Activated T-helper 2 cell treated with anti-CD3 and anti-CD28 coated beads, Interferon-gamma antibody, Interleukin-2, Interleukin-4, amounts not matched to agents 10 μg/mL and 5 μg/mL and 100 μg/mL, durations not matched to agents 14 hours and 24 hours and 36 hours (primary cell): ENCODE data around the gene BTK. TPM values are rescaled to one million over a fixed set of nuclear protein-coding genes. Genes with fewer than 3 reads are reported as not detected.

ENCODE experiments used
- DNase-seq: peaks from one replicate; pipeline ENCODE4 v3.0.0; 2021; ENCODE audit warnings: low spot score
- H3K27ac Mint-ChIP-seq: one replicate; pipeline ENCODE4 v1.8.0; 2021; ENCODE audit warnings: mixed read lengths
- H3K27me3 Mint-ChIP-seq: one replicate; pipeline ENCODE4 v1.8.0; 2021; ENCODE audit warnings: low read depth, mixed read lengths
- H3K36me3 Mint-ChIP-seq: one replicate; pipeline ENCODE4 v1.8.0; 2021; ENCODE audit warnings: low read depth, mixed read lengths
- H3K4me1 Mint-ChIP-seq: one replicate; pipeline ENCODE4 v1.8.0; 2021; ENCODE audit warnings: low read depth, mixed read lengths
- H3K4me3 Mint-ChIP-seq: one replicate; pipeline ENCODE4 v1.8.0; 2021; ENCODE audit warnings: low read depth, mild to moderate bottlenecking, moderate library complexity, mixed read lengths
- H3K9me3 Mint-ChIP-seq: one replicate; pipeline ENCODE4 v1.8.0; 2021; ENCODE audit warnings: mixed read lengths
- intact Hi-C: fragments of 100-400 bp; cut with micrococcal nuclease; formaldehyde crosslinking; loops from one replicate; pipeline ENCODE4 v1.15.1; 2023
- total RNA-seq: library from RNA; stranded (reverse); gene quantifications from 2 replicates; pipeline ENCODE4 v1.2.3, GENCODE V29; 2022

The BTK gene
- total RNA-seq, 1 donor from 2014 or later = 0.11 TPM

GRCh38 chrX:101388604-101389003, 2.6 kb upstream of the BTK start:
- no peak overlapping the region for H3K27ac Mint-ChIP-seq
- no peak for DNase-seq
- H3K9me3 Mint-ChIP-seq = no peaks in the 10 kb centered on the region
- peaks cover 27% of the 10 kb centered on the region for H3K36me3 Mint-ChIP-seq
- peaks cover 17% of the 10 kb centered on the region for H3K4me1 Mint-ChIP-seq
- no peaks in the 10 kb centered on the region for H3K27me3 Mint-ChIP-seq
- intact Hi-C loops = no loop called here
- no peak overlapping the region for H3K4me3 Mint-ChIP-seq

GRCh38 chrX:101386542-101386885, 523 bp upstream of the BTK start:
- Mint-ChIP-seq H3K36me3 (peaks cover 7% of the 10 kb centered on the region), H3K9me3 (no peaks in the 10 kb centered on the region), H3K27me3 (no peaks in the 10 kb centered on the region), H3K4me1 (peaks cover 10% of the 10 kb centered on the region), H3K4me3 (no peak overlapping the region), H3K27ac (no peak overlapping the region)
- no peak for DNase-seq
- intact Hi-C loops = no loop called here

GRCh38 chrX:101385026-101385684, 836 bp downstream of the BTK start:
- no peaks in the 10 kb centered on the region for H3K9me3 Mint-ChIP-seq
- intact Hi-C loops = no loop called here
- DNase-seq = no peak
- no peaks in the 10 kb centered on the region for H3K27me3 Mint-ChIP-seq
- H3K4me1 Mint-ChIP-seq = peaks cover 7% of the 10 kb centered on the region
- H3K4me3 Mint-ChIP-seq = no peak overlapping the region
- no peak overlapping the region for H3K27ac Mint-ChIP-seq
- no peaks in the 10 kb centered on the region for H3K36me3 Mint-ChIP-seq

GRCh38 chrX:101383679-101384205, 2.2 kb downstream of the BTK start:
- H3K27me3 Mint-ChIP-seq = no peaks in the 10 kb centered on the region
- peaks cover 7% of the 10 kb centered on the region for H3K4me1 Mint-ChIP-seq
- H3K9me3 Mint-ChIP-seq = no peaks in the 10 kb centered on the region
- DNase-seq = no peak
- intact Hi-C loops = no loop called here
- no peak overlapping the region for H3K27ac Mint-ChIP-seq
- H3K4me3 Mint-ChIP-seq = no peak overlapping the region
- no peaks in the 10 kb centered on the region for H3K36me3 Mint-ChIP-seq

- no peak overlapping the region for H3K4me3 Mint-ChIP-seq
- no peaks in the 10 kb centered on the region for H3K9me3 Mint-ChIP-seq
- H3K36me3 Mint-ChIP-seq = no peaks in the 10 kb centered on the region
- DNase-seq = no peak
- intact Hi-C loops = no loop called here
- H3K27ac Mint-ChIP-seq = no peak overlapping the region
- peaks cover 6% of the 10 kb centered on the region for H3K27me3 Mint-ChIP-seq
- H3K4me1 Mint-ChIP-seq = no peaks in the 10 kb centered on the region
Measured at GRCh38 chrX:101377547-101377946, 8.4 kb downstream of the BTK start.

GRCh38 chrX:101370888-101371504, 15.0 kb downstream of the BTK start:
- H3K4me1 Mint-ChIP-seq = peaks cover 5% of the 10 kb centered on the region
- no peak overlapping the region for H3K4me3 Mint-ChIP-seq
- intact Hi-C loops = no loop called here
- no peaks in the 10 kb centered on the region for H3K36me3 Mint-ChIP-seq
- H3K9me3 Mint-ChIP-seq = no peaks in the 10 kb centered on the region
- peaks cover 6% of the 10 kb centered on the region for H3K27me3 Mint-ChIP-seq
- DNase-seq = no peak
- H3K27ac Mint-ChIP-seq = no peak overlapping the region

- H3K9me3 Mint-ChIP-seq = no peaks in the 10 kb centered on the region
Measured at GRCh38 chrX:101369687-101370086, 16.3 kb downstream of the BTK start.

GRCh38 chrX:101368800-101369199, 17.2 kb downstream of the BTK start:
- H3K9me3 Mint-ChIP-seq = no peaks in the 10 kb centered on the region
- H3K4me3 Mint-ChIP-seq = no peak overlapping the region
- H3K36me3 Mint-ChIP-seq = no peaks in the 10 kb centered on the region
- peaks cover 5% of the 10 kb centered on the region for H3K4me1 Mint-ChIP-seq
- peaks cover 4% of the 10 kb centered on the region for H3K27me3 Mint-ChIP-seq
- intact Hi-C loops = no loop called here
- DNase-seq = no peak
- no peak overlapping the region for H3K27ac Mint-ChIP-seq

More at GRCh38 chrX:101369687-101370086, 16.3 kb downstream of the BTK start:
- no peak overlapping the region for H3K4me3 Mint-ChIP-seq
- peaks cover 4% of the 10 kb centered on the region for H3K27me3 Mint-ChIP-seq
- intact Hi-C loops = no loop called here
- H3K27ac Mint-ChIP-seq = no peak overlapping the region
- peaks cover 5% of the 10 kb centered on the region for H3K4me1 Mint-ChIP-seq
- no peak for DNase-seq
- no peaks in the 10 kb centered on the region for H3K36me3 Mint-ChIP-seq

- DNase-seq = no peak
- H3K9me3 Mint-ChIP-seq = no peaks in the 10 kb centered on the region
- intact Hi-C loops = no loop called here
- no peaks in the 10 kb centered on the region for H3K36me3 Mint-ChIP-seq
- H3K4me3 Mint-ChIP-seq = no peak overlapping the region
- no peak overlapping the region for H3K27ac Mint-ChIP-seq
- peaks cover 4% of the 10 kb centered on the region for H3K27me3 Mint-ChIP-seq
- H3K4me1 Mint-ChIP-seq = no peaks in the 10 kb centered on the region
Measured at GRCh38 chrX:101365301-101365795, 20.6 kb downstream of the BTK start.

GRCh38 chrX:101362757-101363156, 23.2 kb downstream of the BTK start:
- Mint-ChIP-seq H3K4me3 (no peak overlapping the region), H3K36me3 (no peaks in the 10 kb centered on the region), H3K27me3 (no peaks in the 10 kb centered on the region), H3K27ac (no peak overlapping the region), H3K4me1 (peaks cover 3% of the 10 kb centered on the region), H3K9me3 (no peaks in the 10 kb centered on the region)
- no peak for DNase-seq
- intact Hi-C loops = no loop called here

GRCh38 chrX:101362116-101362515, 23.9 kb downstream of the BTK start:
- intact Hi-C loops = no loop called here

GRCh38 chrX:101360390-101360789, 25.6 kb downstream of the BTK start:
- DNase-seq = no peak
- no peaks in the 10 kb centered on the region for H3K27me3 Mint-ChIP-seq
- intact Hi-C loops = no loop called here
- no peak overlapping the region for H3K27ac Mint-ChIP-seq
- H3K4me3 Mint-ChIP-seq = no peak overlapping the region
- peaks cover 3% of the 10 kb centered on the region for H3K4me1 Mint-ChIP-seq
- H3K9me3 Mint-ChIP-seq = no peaks in the 10 kb centered on the region
- no peaks in the 10 kb centered on the region for H3K36me3 Mint-ChIP-seq

More at GRCh38 chrX:101362116-101362515, 23.9 kb downstream of the BTK start:
- Mint-ChIP-seq H3K4me3 (no peak overlapping the region), H3K36me3 (no peaks in the 10 kb centered on the region), H3K9me3 (no peaks in the 10 kb centered on the region), H3K27ac (no peak overlapping the region), H3K4me1 (peaks cover 3% of the 10 kb centered on the region), H3K27me3 (no peaks in the 10 kb centered on the region)
- DNase-seq = no peak

GRCh38 chrX:101359966-101360365, 26.0 kb downstream of the BTK start:
- no peak for DNase-seq
- H3K4me1 Mint-ChIP-seq = peaks cover 3% of the 10 kb centered on the region
- H3K27me3 Mint-ChIP-seq = no peaks in the 10 kb centered on the region
- no peak overlapping the region for H3K4me3 Mint-ChIP-seq
- no peaks in the 10 kb centered on the region for H3K36me3 Mint-ChIP-seq
- intact Hi-C loops = no loop called here
- no peak overlapping the region for H3K27ac Mint-ChIP-seq
- no peaks in the 10 kb centered on the region for H3K9me3 Mint-ChIP-seq
